Esophagus mucosa (tissue), 1 donor: ENCODE data around the gene CDR2. TPM values are rescaled to one million over a fixed set of nuclear protein-coding genes. Genes with fewer than 3 reads are reported as not detected.

Experiments
- ATAC-seq: fragments of 200-7000 bp; cut with Tn5 transposase; one replicate; pipeline ENCODE4 v1.9.1; 2020
- total RNA-seq: library from RNA; stranded (reverse); gene quantifications from one replicate; pipeline ENCODE4 v1.2.4, GENCODE V29; 2023
- donor health status: DM: yes; HTN: yes; CAD: no.

The CDR2 gene
- total RNA-seq, 1 donor from 2014 or later: 3.6 TPM

- ATAC-seq: no peak
Observed at GRCh38 chr16:22323173-22323958, 51.1 kb downstream of the CDR2 start.

GRCh38 chr16:22322741-22323140 is 51.7 kb downstream of the CDR2 start:
- no peak for ATAC-seq

- no peak for ATAC-seq
Observed at GRCh38 chr16:22322021-22322471, 52.4 kb downstream of the CDR2 start.

- ATAC-seq: peak; percentile 77
Observed at GRCh38 chr16:22321340-22322001, 52.9 kb downstream of the CDR2 start.

GRCh38 chr16:22320572-22321339 is 53.7 kb downstream of the CDR2 start:
- no peak for ATAC-seq

- no peak for ATAC-seq
Observed at GRCh38 chr16:22318690-22319358, 55.6 kb downstream of the CDR2 start.

GRCh38 chr16:22317625-22318024 is 56.8 kb downstream of the CDR2 start:
- ATAC-seq: no peak

- no peak for ATAC-seq
Observed at GRCh38 chr16:22317001-22317530, 57.4 kb downstream of the CDR2 start.

GRCh38 chr16:22316411-22316811 is 58.0 kb downstream of the CDR2 start:
- ATAC-seq: no peak

GRCh38 chr16:22315979-22316378 is 58.4 kb downstream of the CDR2 start:
- no peak for ATAC-seq

- ATAC-seq: peak; percentile 93
Observed at GRCh38 chr16:22314661-22315626, 59.5 kb downstream of the CDR2 start.

GRCh38 chr16:22313876-22314470 is 60.4 kb downstream of the CDR2 start:
- ATAC-seq: peak; percentile 4

GRCh38 chr16:22312897-22313781 is 61.3 kb downstream of the CDR2 start:
- no peak for ATAC-seq

- ATAC-seq: no peak
Observed at GRCh38 chr16:22311520-22311919, 62.9 kb downstream of the CDR2 start.

GRCh38 chr16:22308824-22309520 is 65.4 kb downstream of the CDR2 start:
- no peak for ATAC-seq

- ATAC-seq: peak; percentile 11
Observed at GRCh38 chr16:22307838-22308237, 66.6 kb downstream of the CDR2 start.

- ATAC-seq: no peak
Observed at GRCh38 chr16:22306788-22307187, 67.6 kb downstream of the CDR2 start.

- ATAC-seq: no peak
Observed at GRCh38 chr16:22304411-22304810, 70.0 kb downstream of the CDR2 start.

GRCh38 chr16:22302776-22303363 is 71.5 kb downstream of the CDR2 start:
- no peak for ATAC-seq
